Rectal smooth muscle tissue (tissue), 1 donor: ENCODE measurements around the gene BIN2.
"Not testable (repeated sequence)": the region's sequence is repeated elsewhere in the genome, so short reads cannot be mapped to it uniquely, and the experiment has no call there.

Source experiments
- H3K27ac ChIP-seq: one replicate; pipeline ENCODE4 v1.7.0; 2013; ENCODE audit warnings: low read depth, low read length, inconsistent platforms
- H3K27me3 ChIP-seq: one replicate; pipeline ENCODE4 v1.7.0; 2013; ENCODE audit warnings: low read length; ENCODE audit not compliant: control insufficient read depth, insufficient read depth
- H3K36me3 ChIP-seq: one replicate; pipeline ENCODE4 v1.7.0; 2013; ENCODE audit warnings: low read length; ENCODE audit not compliant: control insufficient read depth, insufficient read depth
- H3K4me1 ChIP-seq: one replicate; pipeline ENCODE4 v1.7.0; 2013; ENCODE audit warnings: low read length; ENCODE audit not compliant: control insufficient read depth, insufficient read depth
- H3K4me3 ChIP-seq: one replicate; pipeline ENCODE4 v1.7.0; 2013; ENCODE audit warnings: low read length
- H3K9ac ChIP-seq: one replicate; pipeline ENCODE4 v1.7.0; 2013; ENCODE audit warnings: low read length

Gene BIN2

DNA sequence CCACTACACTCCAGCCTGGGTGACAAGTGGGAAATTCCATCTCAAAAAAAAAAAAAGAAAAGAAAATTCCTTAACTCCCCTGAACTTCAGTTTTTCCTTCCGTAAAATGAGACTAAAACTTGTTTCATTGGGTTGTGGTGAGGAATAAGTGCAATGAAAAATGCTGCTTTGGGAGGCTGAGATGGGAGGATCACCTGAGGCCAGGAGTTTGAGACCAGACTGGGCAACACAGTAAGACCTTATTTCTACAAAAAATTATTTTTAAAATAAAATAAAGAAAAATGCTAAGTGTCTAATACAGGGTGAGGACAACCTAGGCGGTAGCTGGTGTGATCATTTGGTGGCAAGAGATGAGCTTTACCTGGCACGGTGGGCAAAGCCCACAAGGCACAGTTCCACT, 60.6 kb downstream of the BIN2 start:
- Histone ChIP-seq H3K4me3 (no peak overlapping the region), H3K27ac (no peak overlapping the region), H3K36me3 (no peaks in the 10 kb centered on the region), H3K27me3 (no peaks in the 10 kb centered on the region), H3K9ac (no peak overlapping the region), H3K4me1 (no peaks in the 10 kb centered on the region)

DNA sequence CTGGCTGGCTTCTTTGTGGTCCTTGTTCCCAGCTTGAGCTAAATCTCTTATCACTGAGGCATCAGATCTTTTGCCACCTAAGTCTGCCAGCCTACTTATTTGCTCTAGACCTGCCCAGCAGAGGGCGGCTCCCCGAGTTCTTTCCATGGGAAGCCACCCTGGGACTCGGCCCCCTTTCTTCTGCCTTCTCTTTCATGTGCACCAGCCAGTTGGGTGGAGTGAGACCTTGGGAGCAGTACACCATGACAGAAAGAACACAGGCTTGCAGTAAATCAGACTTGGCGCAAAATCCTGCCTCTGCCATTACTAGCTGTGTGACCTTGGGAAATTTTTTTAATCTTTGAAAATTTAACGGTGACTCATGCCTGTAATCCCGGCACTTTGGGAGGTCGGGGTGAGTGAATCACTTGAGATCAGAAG, 61.2 kb downstream of the BIN2 start:
- no peaks in the 10 kb centered on the region for H3K36me3 ChIP-seq
- H3K4me1 ChIP-seq, result no peaks in the 10 kb centered on the region
- no peaks in the 10 kb centered on the region for H3K27me3 ChIP-seq
- no peak overlapping the region for H3K27ac ChIP-seq
- no peak overlapping the region for H3K9ac ChIP-seq
- no peak overlapping the region for H3K4me3 ChIP-seq

DNA sequence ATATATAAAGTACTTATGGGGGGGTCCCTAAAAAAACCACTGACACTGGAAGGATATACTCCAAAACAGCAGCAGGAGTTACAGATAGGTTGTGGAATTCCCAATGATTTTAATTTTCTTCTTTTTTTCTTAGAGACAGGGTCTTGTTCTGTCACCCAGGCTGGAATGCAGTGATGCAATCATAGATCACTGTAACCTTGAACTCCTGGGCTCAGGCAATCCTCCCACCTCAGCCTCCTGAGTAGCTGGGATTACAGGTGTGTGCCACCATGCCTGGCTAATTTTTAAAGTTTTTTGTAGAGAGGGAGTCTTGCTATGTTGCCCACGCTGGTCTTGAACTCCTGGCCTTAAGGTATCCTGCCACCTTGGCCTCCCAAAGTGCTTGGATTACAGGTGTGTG, 64.4 kb downstream of the BIN2 start:
- H3K9ac ChIP-seq, H3K27me3 ChIP-seq, H3K27ac ChIP-seq, H3K4me3 ChIP-seq, H3K4me1 ChIP-seq, H3K36me3 ChIP-seq: not testable (repeated sequence)

- Histone ChIP-seq H3K4me1 (no peaks in the 10 kb centered on the region), H3K4me3 (no peak overlapping the region), H3K27me3 (no peaks in the 10 kb centered on the region), H3K36me3 (no peaks in the 10 kb centered on the region), H3K27ac (no peak overlapping the region), H3K9ac (no peak overlapping the region)
Observed at GRCh38 chr12:51254536-51254935, 69.4 kb downstream of the BIN2 start.

GRCh38 chr12:51253276-51253675, 70.7 kb downstream of the BIN2 start:
- Histone ChIP-seq H3K36me3 (no peaks in the 10 kb centered on the region), H3K4me3 (no peak overlapping the region), H3K9ac (no peak overlapping the region), H3K27me3 (no peaks in the 10 kb centered on the region), H3K27ac (no peak overlapping the region), H3K4me1 (no peaks in the 10 kb centered on the region)

DNA sequence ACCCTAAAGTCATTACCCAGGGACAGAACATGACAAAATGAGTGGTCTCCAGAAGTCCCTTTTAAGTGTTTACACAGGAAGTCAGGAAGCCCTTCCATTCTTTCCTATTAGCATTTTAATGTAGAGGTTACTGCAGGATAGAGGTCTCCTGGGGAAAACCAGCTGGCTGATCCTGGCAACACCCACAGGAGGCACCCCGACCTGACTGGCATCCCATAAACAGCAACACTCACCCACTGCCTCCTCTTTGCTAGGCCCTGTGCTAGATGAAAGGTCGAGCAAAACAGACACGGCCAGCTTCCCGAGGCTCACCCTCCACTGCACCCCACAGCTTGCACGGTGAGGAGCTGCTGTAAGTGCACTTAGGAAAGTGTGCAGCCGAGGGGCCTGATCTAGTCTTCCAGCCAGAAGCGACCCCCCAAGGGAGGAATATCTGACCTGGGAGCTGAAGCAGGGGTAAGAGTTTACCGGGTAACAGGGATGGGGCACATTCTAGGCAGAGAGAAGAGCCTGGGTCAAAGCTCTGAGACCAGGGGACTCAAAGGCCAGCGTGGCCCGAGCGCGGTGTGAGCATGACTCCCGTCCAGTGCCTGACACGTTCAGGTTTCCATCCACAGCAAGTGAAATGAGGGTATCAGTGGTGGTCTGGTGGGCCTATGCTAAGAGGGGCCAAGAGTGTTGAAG, 76.3 kb downstream of the BIN2 start:
- Histone ChIP-seq H3K4me1 (no peaks in the 10 kb centered on the region), H3K4me3 (no peak overlapping the region), H3K27ac (no peak overlapping the region), H3K9ac (no peak overlapping the region), H3K36me3 (peaks cover 12% of the 10 kb centered on the region), H3K27me3 (no peaks in the 10 kb centered on the region)

DNA sequence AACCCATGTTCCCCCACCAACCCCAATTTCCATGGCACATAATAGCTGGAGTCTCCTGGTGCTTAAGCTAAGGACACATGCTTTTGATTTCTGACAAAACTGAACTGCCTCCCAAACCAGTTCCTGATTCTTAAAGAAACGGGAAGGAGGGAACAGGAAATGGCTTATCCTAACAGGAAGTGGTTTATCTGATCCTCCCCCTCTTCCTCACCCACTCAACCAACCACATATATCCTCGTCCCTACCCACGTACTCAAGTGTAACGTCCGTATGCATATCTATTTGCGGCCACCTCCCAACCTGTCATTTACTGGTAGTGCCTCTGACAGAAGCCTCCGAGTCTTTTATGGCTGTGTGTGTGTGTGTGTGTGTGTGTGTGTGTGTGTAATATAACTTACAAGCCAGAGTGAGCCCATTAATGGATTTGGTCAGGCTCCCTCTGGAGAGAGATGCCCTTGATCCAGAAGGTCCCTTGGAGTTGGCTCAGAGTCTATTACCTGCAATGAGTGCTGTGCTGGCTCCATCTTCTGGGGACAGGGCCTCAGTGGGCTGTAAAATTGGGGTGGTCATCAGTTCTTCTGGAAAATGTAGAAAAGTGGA, 77.6 kb downstream of the BIN2 start:
- H3K36me3 ChIP-seq, result peaks cover 18% of the 10 kb centered on the region
- no peaks in the 10 kb centered on the region for H3K4me1 ChIP-seq
- H3K4me3 ChIP-seq, result no peak overlapping the region
- no peaks in the 10 kb centered on the region for H3K27me3 ChIP-seq
- H3K27ac ChIP-seq, result no peak overlapping the region
- no peak overlapping the region for H3K9ac ChIP-seq

- peaks cover 5% of the 10 kb centered on the region for H3K4me1 ChIP-seq
- H3K27ac ChIP-seq, result no peak overlapping the region
- H3K27me3 ChIP-seq, result no peaks in the 10 kb centered on the region
- no peak overlapping the region for H3K9ac ChIP-seq
- peaks cover 24% of the 10 kb centered on the region for H3K36me3 ChIP-seq
- no peak overlapping the region for H3K4me3 ChIP-seq
Observed at GRCh38 chr12:51245476-51246253, 78.3 kb downstream of the BIN2 start.

DNA sequence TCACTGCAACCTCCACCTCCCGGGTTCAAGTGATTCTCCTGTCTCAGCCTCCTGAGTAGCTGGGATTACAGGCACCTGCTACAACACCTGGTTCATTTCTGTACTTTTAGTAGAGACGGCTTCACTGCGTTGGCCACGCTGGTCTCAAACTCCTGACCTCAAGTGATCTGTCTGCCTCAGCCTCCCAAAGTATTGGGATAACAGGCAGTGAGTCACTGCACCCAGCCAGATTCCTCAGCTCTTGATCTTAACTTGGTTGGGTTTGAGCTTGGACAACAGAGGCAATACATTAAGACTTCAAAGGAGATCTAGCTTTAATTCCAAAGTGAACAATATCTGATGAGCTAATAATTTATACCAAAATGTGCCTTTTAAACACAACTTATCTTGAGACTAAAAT, 79.7 kb downstream of the BIN2 start:
- peaks cover 14% of the 10 kb centered on the region for H3K4me1 ChIP-seq
- H3K27me3 ChIP-seq, result no peaks in the 10 kb centered on the region

GRCh38 chr12:51242876-51243275, 81.1 kb downstream of the BIN2 start:
- H3K9ac ChIP-seq, result no peak overlapping the region
- no peak overlapping the region for H3K4me3 ChIP-seq
- H3K27ac ChIP-seq, result no peak overlapping the region
- H3K36me3 ChIP-seq, result peaks cover 30% of the 10 kb centered on the region
- no peaks in the 10 kb centered on the region for H3K27me3 ChIP-seq
- peaks cover 16% of the 10 kb centered on the region for H3K4me1 ChIP-seq

More for the DNA sequence above, 79.7 kb downstream of the BIN2 start:
- Histone ChIP-seq H3K36me3 (peaks cover 30% of the 10 kb centered on the region), H3K9ac (no peak overlapping the region), H3K27ac (no peak overlapping the region), H3K4me3 (no peak overlapping the region)

DNA sequence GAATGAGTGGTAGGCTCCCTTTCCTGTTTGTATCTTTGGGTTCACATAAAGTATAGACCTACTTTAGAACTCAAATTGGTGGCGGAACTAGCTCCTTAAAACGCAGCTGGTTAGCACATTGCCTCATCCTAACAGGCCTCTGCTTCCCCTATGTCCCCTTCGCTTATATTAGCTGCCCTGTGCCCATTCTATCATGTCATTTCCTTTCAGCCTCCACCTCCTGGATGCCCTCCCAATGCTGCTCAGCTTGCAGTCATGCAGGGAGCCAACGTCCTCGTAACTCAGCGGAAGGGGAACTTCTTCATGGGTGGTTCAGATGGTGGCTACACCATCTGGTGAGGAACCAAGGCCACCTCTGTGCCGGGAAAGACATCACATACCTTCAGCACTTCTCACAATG, 81.9 kb downstream of the BIN2 start:
- no peak overlapping the region for H3K4me3 ChIP-seq
- peaks cover 30% of the 10 kb centered on the region for H3K36me3 ChIP-seq
- no peaks in the 10 kb centered on the region for H3K27me3 ChIP-seq
- no peak overlapping the region for H3K9ac ChIP-seq
- H3K27ac ChIP-seq, result no peak overlapping the region
- H3K4me1 ChIP-seq, result peaks cover 16% of the 10 kb centered on the region

- peaks cover 16% of the 10 kb centered on the region for H3K4me1 ChIP-seq
- H3K27me3 ChIP-seq, result no peaks in the 10 kb centered on the region
- peaks cover 27% of the 10 kb centered on the region for H3K36me3 ChIP-seq
- H3K27ac ChIP-seq, result no peak overlapping the region
- no peak overlapping the region for H3K4me3 ChIP-seq
- no peak overlapping the region for H3K9ac ChIP-seq
Observed at GRCh38 chr12:51240971-51241370, 83.0 kb downstream of the BIN2 start.
